Calu3 (cell line): ENCODE measurements around the gene PEX5L. TPM values are rescaled to one million over a fixed set of nuclear protein-coding genes. Genes with fewer than 3 reads are reported as not detected.
A peak's percentile ranks its signal among the peaks of the same experiment; 100 is the strongest.

Source experiments
- BruUV-seq: library from RNA; stranded (reverse); fragments of 400-500 nt; replicated peaks from 2 replicates; lab custom pipeline; 2021; lab: Mats Ljungman, UMichigan
- CTCF ChIA-PET: fragments of 300-600 bp; sonication (Branson Sonifier 250); formaldehyde crosslinking; loops from one replicate; lab custom pipeline; 2022; ENCODE audit warnings: antibody characterized with exemption; lab: Charles Lee
- DNase-seq: peaks from one replicate; pipeline ENCODE4 v3.0.0; 2022
- H3K27ac Mint-ChIP-seq: one replicate; pipeline ENCODE4 v1.8.0; 2022; ENCODE audit warnings: mixed read lengths; ENCODE audit not compliant: unreplicated experiment
- H3K27me3 Mint-ChIP-seq: one replicate; pipeline ENCODE4 v1.8.0; 2022; ENCODE audit warnings: mixed read lengths; ENCODE audit not compliant: unreplicated experiment
- H3K36me3 Mint-ChIP-seq: one replicate; pipeline ENCODE4 v1.8.0; 2022; ENCODE audit warnings: mild to moderate bottlenecking, moderate library complexity, mixed read lengths; ENCODE audit not compliant: insufficient read depth, unreplicated experiment
- H3K4me1 Mint-ChIP-seq: one replicate; pipeline ENCODE4 v1.8.0; 2022; ENCODE audit warnings: mild to moderate bottlenecking, low read depth, mixed read lengths; ENCODE audit not compliant: unreplicated experiment
- H3K4me3 Mint-ChIP-seq: one replicate; pipeline ENCODE4 v1.8.0; 2022; ENCODE audit warnings: mild to moderate bottlenecking, low read depth, moderate library complexity, mixed read lengths; ENCODE audit not compliant: unreplicated experiment
- H3K9me3 Mint-ChIP-seq: one replicate; pipeline ENCODE4 v1.8.0; 2022; ENCODE audit warnings: low read depth, mixed read lengths; ENCODE audit not compliant: unreplicated experiment
- intact Hi-C: fragments of 100-400 bp; cut with micrococcal nuclease; formaldehyde crosslinking; loops from one replicate; pipeline ENCODE4 v1.10.0; 2022; ENCODE audit not compliant: unreplicated experiment
- total RNA-seq: library from RNA; stranded (reverse); gene quantifications from 2 replicates; pipeline ENCODE4 v1.2.3, GENCODE V29; 2022
- TF ChIP-seq, protein P1 (sequence below): fragments of 200-600 bp; IDR thresholded peaks from one replicate; pipeline ENCODE4 v1.8.0; 2022; ENCODE audit warnings: antibody characterized with exemption; ENCODE audit not compliant: unreplicated experiment

The PEX5L gene
- total RNA-seq, 1 experiment from 2014 or later, result not detected

DNA sequence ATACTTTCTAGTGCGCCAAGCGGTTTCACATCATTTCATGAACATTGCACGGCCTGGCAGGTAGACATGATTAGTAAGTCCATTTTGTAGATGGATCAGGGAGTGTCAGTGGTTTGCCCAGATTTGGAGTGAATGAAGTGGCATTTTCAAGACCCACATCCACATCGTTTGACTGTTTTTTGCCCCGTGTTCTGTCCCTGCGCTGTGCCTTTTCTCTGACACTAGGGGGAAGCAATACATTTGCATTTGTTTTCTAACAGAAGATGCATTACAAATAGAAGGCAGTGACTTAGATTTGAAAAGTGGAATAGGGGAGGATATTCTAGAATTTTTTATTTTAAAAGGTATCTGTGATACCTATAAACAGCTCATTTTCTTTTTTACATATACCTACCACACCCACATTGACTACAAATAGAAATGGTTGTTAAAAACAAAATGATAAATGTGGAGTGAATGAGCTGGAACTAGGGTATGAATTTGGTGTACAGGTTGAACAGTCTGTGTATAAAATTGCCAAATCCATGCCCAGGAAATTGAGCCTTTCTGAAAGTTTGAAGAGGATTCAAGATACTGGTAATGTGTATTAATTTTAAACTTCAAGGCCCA lies 285.9 kb downstream of the PEX5L start:
- no peaks in the 10 kb centered on the region for H3K9me3 Mint-ChIP-seq
- BruUV-seq, result no TSS peak
- TF ChIP-seq, protein P1, sequence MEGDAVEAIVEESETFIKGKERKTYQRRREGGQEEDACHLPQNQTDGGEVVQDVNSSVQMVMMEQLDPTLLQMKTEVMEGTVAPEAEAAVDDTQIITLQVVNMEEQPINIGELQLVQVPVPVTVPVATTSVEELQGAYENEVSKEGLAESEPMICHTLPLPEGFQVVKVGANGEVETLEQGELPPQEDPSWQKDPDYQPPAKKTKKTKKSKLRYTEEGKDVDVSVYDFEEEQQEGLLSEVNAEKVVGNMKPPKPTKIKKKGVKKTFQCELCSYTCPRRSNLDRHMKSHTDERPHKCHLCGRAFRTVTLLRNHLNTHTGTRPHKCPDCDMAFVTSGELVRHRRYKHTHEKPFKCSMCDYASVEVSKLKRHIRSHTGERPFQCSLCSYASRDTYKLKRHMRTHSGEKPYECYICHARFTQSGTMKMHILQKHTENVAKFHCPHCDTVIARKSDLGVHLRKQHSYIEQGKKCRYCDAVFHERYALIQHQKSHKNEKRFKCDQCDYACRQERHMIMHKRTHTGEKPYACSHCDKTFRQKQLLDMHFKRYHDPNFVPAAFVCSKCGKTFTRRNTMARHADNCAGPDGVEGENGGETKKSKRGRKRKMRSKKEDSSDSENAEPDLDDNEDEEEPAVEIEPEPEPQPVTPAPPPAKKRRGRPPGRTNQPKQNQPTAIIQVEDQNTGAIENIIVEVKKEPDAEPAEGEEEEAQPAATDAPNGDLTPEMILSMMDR, result peak; percentile 79
- H3K4me3 Mint-ChIP-seq, result no peak overlapping the region
- peak; percentile 27 for DNase-seq
- no peaks in the 10 kb centered on the region for H3K27me3 Mint-ChIP-seq
- no peak overlapping the region for H3K27ac Mint-ChIP-seq
- H3K36me3 Mint-ChIP-seq, result no peaks in the 10 kb centered on the region
- intact Hi-C loops, result loop anchor here (5.0 kb wide), 1 partner anchor 846 kb away; no protein-coding TSS in a partner anchor
- CTCF ChIA-PET, result interaction anchor here (1.0 kb wide), 1 partner anchor 844 kb away, joined by 3 read pairs; no protein-coding TSS in a partner anchor
- H3K4me1 Mint-ChIP-seq, result no peaks in the 10 kb centered on the region

DNA sequence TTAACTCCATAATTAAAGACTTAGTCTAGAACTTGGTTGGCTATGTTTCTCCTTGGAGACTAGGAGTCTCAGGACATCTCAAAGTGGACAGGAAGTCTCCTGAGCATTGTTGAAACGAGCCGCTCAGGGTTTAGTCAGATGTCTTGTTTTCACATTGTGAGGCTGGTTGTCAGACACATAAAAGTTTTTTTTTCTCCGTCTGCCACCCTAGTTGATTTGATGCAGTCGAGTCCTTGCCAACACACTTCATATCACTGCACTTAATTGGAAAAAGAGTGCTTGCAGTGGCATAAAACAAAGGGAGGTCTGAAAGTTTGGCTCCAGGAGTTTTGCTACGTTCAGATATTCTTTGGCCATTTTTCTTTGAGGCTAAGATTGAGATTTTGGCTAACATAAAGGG lies 291.0 kb downstream of the PEX5L start:
- CTCF ChIA-PET, result no interaction called here
- H3K27me3 Mint-ChIP-seq, result no peaks in the 10 kb centered on the region
- H3K36me3 Mint-ChIP-seq, result no peaks in the 10 kb centered on the region
- BruUV-seq, result no TSS peak
- TF ChIP-seq, protein P1, result no peak
- no peak overlapping the region for H3K27ac Mint-ChIP-seq
- intact Hi-C loops, result no loop called here
- no peak for DNase-seq
- H3K9me3 Mint-ChIP-seq, result no peaks in the 10 kb centered on the region
- H3K4me1 Mint-ChIP-seq, result no peaks in the 10 kb centered on the region
- H3K4me3 Mint-ChIP-seq, result no peak overlapping the region

DNA sequence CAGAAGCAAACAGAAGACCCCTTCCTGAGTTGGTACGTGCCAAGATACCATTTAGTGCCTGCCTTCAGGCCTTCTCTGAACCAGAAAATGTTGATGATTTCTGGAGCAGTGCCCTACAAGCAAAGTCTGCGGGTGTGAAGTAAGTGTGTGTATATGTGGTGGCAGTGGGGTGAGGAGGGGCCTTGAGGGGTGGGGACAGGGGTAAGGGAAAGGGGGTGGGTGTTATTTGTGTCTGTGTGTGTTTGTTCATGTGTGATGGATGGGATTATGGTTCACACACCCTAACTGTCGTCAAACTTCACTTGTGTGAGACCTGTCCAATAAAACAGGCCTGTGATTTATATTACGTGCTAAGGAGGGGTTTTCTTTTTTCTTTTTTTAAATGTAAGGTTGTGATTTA lies 291.7 kb downstream of the PEX5L start:
- H3K27ac Mint-ChIP-seq, result no peak overlapping the region
- no peak for DNase-seq
- H3K4me1 Mint-ChIP-seq, result no peaks in the 10 kb centered on the region
- H3K36me3 Mint-ChIP-seq, result no peaks in the 10 kb centered on the region
- TF ChIP-seq, protein P1, result no peak
- intact Hi-C loops, result no loop called here
- H3K27me3 Mint-ChIP-seq, result no peaks in the 10 kb centered on the region
- BruUV-seq, result no TSS peak
- no peak overlapping the region for H3K4me3 Mint-ChIP-seq
- CTCF ChIA-PET, result no interaction called here
- no peaks in the 10 kb centered on the region for H3K9me3 Mint-ChIP-seq
